Astrocyte of the hippocampus (primary cell): ENCODE measurements around the gene INHA.

Source experiments
- DNase-seq: peaks from one replicate; pipeline ENCODE4 v3.0.0; 2011; ENCODE audit warnings: low read depth, low spot score

The INHA gene

GRCh38 chr2:219574484-219575311 lies 2.6 kb downstream of the INHA start:
- no peak for DNase-seq

- no peak for DNase-seq
These were observed 3.7 kb downstream of the INHA start for GRCh38 chr2:219575566-219576504.

GRCh38 chr2:219576505-219577388 lies 4.6 kb downstream of the INHA start:
- peak; percentile 52 for DNase-seq

- DNase-seq = no peak
These were observed 6.9 kb downstream of the INHA start for GRCh38 chr2:219578811-219579613.

- no peak for DNase-seq
These were observed 9.2 kb downstream of the INHA start for GRCh38 chr2:219581346-219581745.

- no peak for DNase-seq
These were observed 19.0 kb downstream of the INHA start for GRCh38 chr2:219591091-219591490.

- no peak for DNase-seq
These were observed 20.6 kb downstream of the INHA start for GRCh38 chr2:219592736-219593135.

GRCh38 chr2:219593154-219593553 lies 21.0 kb downstream of the INHA start:
- DNase-seq = no peak

- peak; percentile 19 for DNase-seq
These were observed 23.1 kb downstream of the INHA start for GRCh38 chr2:219595256-219595655.

GRCh38 chr2:219596954-219597551 lies 24.9 kb downstream of the INHA start:
- peak; percentile 46 for DNase-seq

GRCh38 chr2:219597552-219598307 lies 25.6 kb downstream of the INHA start, which contains the start of gene STK11IP:
TSS of gene STK11IP (plus strand) at chr2:219597857. CDS start at chr2:219598120, 263 bp downstream.
- peak; percentile 99 for DNase-seq

GRCh38 chr2:219598308-219599078 lies 26.4 kb downstream of the INHA start:
- peak; percentile 55 for DNase-seq

GRCh38 chr2:219603771-219604170 lies 31.7 kb downstream of the INHA start:
- DNase-seq = no peak

GRCh38 chr2:219605607-219605954 lies 33.5 kb downstream of the INHA start:
- DNase-seq = no peak

GRCh38 chr2:219607931-219608330 lies 35.8 kb downstream of the INHA start:
- DNase-seq = no peak

- DNase-seq = no peak
These were observed 36.4 kb downstream of the INHA start for GRCh38 chr2:219608399-219608964.

GRCh38 chr2:219609149-219609750 lies 37.1 kb downstream of the INHA start:
- no peak for DNase-seq

- no peak for DNase-seq
These were observed 39.2 kb downstream of the INHA start for GRCh38 chr2:219611306-219611705.
